ENCODE results near the gene HTN3. TPM values are rescaled to one million over a fixed set of nuclear protein-coding genes. Genes with fewer than 3 reads are reported as not detected.
"Not testable (repeated sequence)": the region's sequence is repeated elsewhere in the genome, so short reads cannot be mapped to it uniquely, and the experiment has no call there.

HTN3 gene
- not detected in 3 replicates for total RNA-seq (2021)
- not detected for Bru-seq, nascent RNA
- long read RNA-seq, experiment 1: 0 reads
- long read RNA-seq, experiment 2: 0 reads
- long read RNA-seq, experiment 3: 0 reads

DNA sequence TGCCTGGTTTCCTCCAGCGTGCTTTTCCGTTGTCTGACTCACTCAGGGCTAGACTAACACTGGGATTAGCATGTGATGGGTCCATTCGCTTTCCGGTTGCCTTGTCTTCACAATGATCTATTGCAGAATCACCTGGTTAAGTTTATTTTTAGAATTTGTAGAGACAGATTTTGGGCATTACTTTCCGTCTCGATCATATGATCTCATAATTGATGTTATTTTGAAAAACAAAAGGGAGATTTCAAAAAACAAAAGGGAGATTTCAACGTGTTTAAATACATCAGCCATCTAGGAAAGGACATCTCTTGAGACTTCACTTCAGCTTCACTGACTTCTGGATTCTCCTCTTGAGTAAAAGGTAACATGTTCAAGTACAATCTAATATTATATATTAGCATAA is at the start of gene HTN3:
Gene HTN3, plus strand, starts transcription at position 301 of the 400 bp plus-strand sequence. CDS start 2,282 bp downstream, outside the sequence.
- ATAC-seq; H3K27me3 Mint-ChIP-seq (ENCODE audit: low read depth); H3K36me3 Mint-ChIP-seq; H3K4me3 Mint-ChIP-seq; CTCF ChIA-PET; H3K9me3 Mint-ChIP-seq; H3K27ac Mint-ChIP-seq; H3K4me1 Mint-ChIP-seq; POLR2A ChIA-PET; DNase-seq (ENCODE audit: low spot score): not testable (repeated sequence)

DNA sequence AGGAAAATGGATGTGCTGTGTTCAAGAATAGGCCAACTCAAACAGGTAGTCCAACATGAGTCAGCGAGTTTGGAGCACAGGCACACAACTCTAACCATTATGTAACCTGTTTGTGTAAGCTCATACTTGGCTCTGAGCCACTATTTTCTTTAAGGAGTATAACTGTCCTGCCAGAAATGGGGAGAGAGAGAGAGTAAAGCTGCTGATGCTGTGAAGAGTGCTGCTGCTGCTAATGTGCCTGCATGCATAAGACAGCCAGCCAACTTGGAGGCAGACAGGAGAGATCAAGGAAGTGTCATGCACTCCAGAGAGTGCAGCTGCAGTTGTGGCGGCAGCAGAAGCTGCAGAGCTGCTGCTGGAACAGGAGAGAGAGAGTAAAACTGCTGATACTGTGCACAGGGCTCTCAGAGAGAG is 44.2 kb upstream of the HTN3 start:
- H3K27me3 Mint-ChIP-seq (ENCODE audit: low read depth): no peaks in the 10 kb centered on the region
- DNase-seq (ENCODE audit: low spot score): no peak
- peaks cover 6% of the 10 kb centered on the region; the same call in 1 of the 2 replicates for H3K4me1 Mint-ChIP-seq
- no peak overlapping the region for H3K4me3 Mint-ChIP-seq
- ChIA-PET CTCF (interaction anchor here (0.5 kb wide), 1 partner anchor 198 kb away, joined by 3 read pairs; no protein-coding TSS in a partner anchor), POLR2A (no interaction called here)
- no peak overlapping the region; the same call in 1 of the 2 replicates for H3K27ac Mint-ChIP-seq
- TF ChIP-seq SMAD3 (CRISPR knock-in tag; IDR thresholded peaks at IDR 0.05; ENCODE audit: borderline replicate concordance): no peak
- TF ChIP-seq TCF7 (CRISPR knock-in tag; IDR thresholded peaks at IDR 0.05; ENCODE audit: low read depth): no peak
- TF ChIP-seq, protein P1, sequence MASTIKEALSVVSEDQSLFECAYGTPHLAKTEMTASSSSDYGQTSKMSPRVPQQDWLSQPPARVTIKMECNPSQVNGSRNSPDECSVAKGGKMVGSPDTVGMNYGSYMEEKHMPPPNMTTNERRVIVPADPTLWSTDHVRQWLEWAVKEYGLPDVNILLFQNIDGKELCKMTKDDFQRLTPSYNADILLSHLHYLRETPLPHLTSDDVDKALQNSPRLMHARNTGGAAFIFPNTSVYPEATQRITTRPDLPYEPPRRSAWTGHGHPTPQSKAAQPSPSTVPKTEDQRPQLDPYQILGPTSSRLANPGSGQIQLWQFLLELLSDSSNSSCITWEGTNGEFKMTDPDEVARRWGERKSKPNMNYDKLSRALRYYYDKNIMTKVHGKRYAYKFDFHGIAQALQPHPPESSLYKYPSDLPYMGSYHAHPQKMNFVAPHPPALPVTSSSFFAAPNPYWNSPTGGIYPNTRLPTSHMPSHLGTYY (CRISPR knock-in tag; IDR thresholded peaks at IDR 0.05): no peak
- TF ChIP-seq, protein P2, sequence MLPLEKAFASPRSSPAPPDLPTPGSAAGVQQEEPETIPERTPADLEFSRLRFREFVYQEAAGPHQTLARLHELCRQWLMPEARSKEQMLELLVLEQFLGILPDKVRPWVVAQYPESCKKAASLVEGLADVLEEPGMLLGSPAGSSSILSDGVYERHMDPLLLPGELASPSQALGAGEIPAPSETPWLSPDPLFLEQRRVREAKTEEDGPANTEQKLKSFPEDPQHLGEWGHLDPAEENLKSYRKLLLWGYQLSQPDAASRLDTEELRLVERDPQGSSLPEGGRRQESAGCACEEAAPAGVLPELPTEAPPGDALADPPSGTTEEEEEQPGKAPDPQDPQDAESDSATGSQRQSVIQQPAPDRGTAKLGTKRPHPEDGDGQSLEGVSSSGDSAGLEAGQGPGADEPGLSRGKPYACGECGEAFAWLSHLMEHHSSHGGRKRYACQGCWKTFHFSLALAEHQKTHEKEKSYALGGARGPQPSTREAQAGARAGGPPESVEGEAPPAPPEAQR (CRISPR knock-in tag; IDR thresholded peaks at IDR 0.05): no peak
- no peak for TF ChIP-seq RORB (CRISPR knock-in tag; IDR thresholded peaks at IDR 0.05)
- TF ChIP-seq, protein P3, sequence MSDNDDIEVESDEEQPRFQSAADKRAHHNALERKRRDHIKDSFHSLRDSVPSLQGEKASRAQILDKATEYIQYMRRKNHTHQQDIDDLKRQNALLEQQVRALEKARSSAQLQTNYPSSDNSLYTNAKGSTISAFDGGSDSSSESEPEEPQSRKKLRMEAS (CRISPR knock-in tag; IDR thresholded peaks at IDR 0.05): no peak
- TF ChIP-seq, protein P4, sequence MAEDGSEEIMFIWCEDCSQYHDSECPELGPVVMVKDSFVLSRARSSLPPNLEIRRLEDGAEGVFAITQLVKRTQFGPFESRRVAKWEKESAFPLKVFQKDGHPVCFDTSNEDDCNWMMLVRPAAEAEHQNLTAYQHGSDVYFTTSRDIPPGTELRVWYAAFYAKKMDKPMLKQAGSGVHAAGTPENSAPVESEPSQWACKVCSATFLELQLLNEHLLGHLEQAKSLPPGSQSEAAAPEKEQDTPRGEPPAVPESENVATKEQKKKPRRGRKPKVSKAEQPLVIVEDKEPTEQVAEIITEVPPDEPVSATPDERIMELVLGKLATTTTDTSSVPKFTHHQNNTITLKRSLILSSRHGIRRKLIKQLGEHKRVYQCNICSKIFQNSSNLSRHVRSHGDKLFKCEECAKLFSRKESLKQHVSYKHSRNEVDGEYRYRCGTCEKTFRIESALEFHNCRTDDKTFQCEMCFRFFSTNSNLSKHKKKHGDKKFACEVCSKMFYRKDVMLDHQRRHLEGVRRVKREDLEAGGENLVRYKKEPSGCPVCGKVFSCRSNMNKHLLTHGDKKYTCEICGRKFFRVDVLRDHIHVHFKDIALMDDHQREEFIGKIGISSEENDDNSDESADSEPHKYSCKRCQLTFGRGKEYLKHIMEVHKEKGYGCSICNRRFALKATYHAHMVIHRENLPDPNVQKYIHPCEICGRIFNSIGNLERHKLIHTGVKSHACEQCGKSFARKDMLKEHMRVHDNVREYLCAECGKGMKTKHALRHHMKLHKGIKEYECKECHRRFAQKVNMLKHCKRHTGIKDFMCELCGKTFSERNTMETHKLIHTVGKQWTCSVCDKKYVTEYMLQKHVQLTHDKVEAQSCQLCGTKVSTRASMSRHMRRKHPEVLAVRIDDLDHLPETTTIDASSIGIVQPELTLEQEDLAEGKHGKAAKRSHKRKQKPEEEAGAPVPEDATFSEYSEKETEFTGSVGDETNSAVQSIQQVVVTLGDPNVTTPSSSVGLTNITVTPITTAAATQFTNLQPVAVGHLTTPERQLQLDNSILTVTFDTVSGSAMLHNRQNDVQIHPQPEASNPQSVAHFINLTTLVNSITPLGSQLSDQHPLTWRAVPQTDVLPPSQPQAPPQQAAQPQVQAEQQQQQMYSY (CRISPR knock-in tag; IDR thresholded peaks at IDR 0.05): no peak
- TF ChIP-seq SMAD4 (CRISPR knock-in tag; IDR thresholded peaks at IDR 0.05): no peak
- TF ChIP-seq, protein P5, sequence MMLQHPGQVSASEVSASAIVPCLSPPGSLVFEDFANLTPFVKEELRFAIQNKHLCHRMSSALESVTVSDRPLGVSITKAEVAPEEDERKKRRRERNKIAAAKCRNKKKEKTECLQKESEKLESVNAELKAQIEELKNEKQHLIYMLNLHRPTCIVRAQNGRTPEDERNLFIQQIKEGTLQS (CRISPR knock-in tag; conservative IDR thresholded peaks at IDR 0.05): no peak
- TF ChIP-seq NR3C1 (CRISPR knock-in tag; conservative IDR thresholded peaks at IDR 0.05; ENCODE audit: low read depth): no peak
- no peak for TF ChIP-seq FOXP1 (CRISPR knock-in tag; IDR thresholded peaks at IDR 0.05; ENCODE audit: borderline replicate concordance)
- TF ChIP-seq CREM (CRISPR knock-in tag; IDR thresholded peaks at IDR 0.05): no peak
- TF ChIP-seq ZNF219 (CRISPR knock-in tag; IDR thresholded peaks at IDR 0.05; ENCODE audit: borderline replicate concordance): no peak
- no peak for TF ChIP-seq MXD4 (CRISPR knock-in tag; IDR thresholded peaks at IDR 0.05; ENCODE audit: borderline replicate concordance)
- TF ChIP-seq ZNF396 (CRISPR knock-in tag; IDR thresholded peaks at IDR 0.05; ENCODE audit: borderline replicate concordance): no peak
- peak; percentile 69 for ATAC-seq
- no peaks in the 10 kb centered on the region for H3K9me3 Mint-ChIP-seq
- H3K36me3 Mint-ChIP-seq: no peaks in the 10 kb centered on the region

DNA sequence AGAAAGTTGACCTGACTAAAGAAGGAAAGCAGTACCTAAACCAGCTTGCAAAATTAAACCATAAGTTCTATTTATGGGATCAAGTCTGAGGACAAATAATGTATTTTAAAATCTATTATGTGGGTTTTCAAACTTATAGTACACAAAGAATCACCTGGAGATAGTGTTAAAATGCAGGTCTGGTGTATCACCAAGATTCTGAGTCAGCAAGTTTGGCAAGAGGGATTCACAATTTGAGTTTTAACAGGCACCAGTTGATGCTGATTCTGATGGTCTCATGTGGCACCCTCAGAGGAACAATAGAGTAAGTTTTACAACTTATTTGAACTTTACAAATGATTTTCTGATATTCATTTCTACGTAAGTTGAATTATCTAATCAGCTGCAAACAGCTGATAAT is 41.6 kb upstream of the HTN3 start:
- Mint-ChIP-seq H3K36me3 (no peaks in the 10 kb centered on the region), H3K4me3 (no peak overlapping the region), H3K27me3 (ENCODE audit: low read depth) (no peaks in the 10 kb centered on the region), H3K9me3 (no peaks in the 10 kb centered on the region), H3K27ac (no peak overlapping the region), H3K4me1 (peaks cover 6% of the 10 kb centered on the region; the same call in 1 of the 2 replicates)
- ChIA-PET POLR2A (no interaction called here), CTCF (no interaction called here)
- DNase-seq (ENCODE audit: low spot score) (no peak), ATAC-seq (no peak)
- TF ChIP-seq, protein P6, sequence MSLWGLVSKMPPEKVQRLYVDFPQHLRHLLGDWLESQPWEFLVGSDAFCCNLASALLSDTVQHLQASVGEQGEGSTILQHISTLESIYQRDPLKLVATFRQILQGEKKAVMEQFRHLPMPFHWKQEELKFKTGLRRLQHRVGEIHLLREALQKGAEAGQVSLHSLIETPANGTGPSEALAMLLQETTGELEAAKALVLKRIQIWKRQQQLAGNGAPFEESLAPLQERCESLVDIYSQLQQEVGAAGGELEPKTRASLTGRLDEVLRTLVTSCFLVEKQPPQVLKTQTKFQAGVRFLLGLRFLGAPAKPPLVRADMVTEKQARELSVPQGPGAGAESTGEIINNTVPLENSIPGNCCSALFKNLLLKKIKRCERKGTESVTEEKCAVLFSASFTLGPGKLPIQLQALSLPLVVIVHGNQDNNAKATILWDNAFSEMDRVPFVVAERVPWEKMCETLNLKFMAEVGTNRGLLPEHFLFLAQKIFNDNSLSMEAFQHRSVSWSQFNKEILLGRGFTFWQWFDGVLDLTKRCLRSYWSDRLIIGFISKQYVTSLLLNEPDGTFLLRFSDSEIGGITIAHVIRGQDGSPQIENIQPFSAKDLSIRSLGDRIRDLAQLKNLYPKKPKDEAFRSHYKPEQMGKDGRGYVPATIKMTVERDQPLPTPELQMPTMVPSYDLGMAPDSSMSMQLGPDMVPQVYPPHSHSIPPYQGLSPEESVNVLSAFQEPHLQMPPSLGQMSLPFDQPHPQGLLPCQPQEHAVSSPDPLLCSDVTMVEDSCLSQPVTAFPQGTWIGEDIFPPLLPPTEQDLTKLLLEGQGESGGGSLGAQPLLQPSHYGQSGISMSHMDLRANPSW (CRISPR knock-in tag; conservative IDR thresholded peaks at IDR 0.05; ENCODE audit: low read depth): no peak
- TF ChIP-seq, protein P7, sequence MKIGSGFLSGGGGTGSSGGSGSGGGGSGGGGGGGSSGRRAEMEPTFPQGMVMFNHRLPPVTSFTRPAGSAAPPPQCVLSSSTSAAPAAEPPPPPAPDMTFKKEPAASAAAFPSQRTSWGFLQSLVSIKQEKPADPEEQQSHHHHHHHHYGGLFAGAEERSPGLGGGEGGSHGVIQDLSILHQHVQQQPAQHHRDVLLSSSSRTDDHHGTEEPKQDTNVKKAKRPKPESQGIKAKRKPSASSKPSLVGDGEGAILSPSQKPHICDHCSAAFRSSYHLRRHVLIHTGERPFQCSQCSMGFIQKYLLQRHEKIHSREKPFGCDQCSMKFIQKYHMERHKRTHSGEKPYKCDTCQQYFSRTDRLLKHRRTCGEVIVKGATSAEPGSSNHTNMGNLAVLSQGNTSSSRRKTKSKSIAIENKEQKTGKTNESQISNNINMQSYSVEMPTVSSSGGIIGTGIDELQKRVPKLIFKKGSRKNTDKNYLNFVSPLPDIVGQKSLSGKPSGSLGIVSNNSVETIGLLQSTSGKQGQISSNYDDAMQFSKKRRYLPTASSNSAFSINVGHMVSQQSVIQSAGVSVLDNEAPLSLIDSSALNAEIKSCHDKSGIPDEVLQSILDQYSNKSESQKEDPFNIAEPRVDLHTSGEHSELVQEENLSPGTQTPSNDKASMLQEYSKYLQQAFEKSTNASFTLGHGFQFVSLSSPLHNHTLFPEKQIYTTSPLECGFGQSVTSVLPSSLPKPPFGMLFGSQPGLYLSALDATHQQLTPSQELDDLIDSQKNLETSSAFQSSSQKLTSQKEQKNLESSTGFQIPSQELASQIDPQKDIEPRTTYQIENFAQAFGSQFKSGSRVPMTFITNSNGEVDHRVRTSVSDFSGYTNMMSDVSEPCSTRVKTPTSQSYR (CRISPR knock-in tag; IDR thresholded peaks at IDR 0.05): no peak
- TF ChIP-seq, protein P8, sequence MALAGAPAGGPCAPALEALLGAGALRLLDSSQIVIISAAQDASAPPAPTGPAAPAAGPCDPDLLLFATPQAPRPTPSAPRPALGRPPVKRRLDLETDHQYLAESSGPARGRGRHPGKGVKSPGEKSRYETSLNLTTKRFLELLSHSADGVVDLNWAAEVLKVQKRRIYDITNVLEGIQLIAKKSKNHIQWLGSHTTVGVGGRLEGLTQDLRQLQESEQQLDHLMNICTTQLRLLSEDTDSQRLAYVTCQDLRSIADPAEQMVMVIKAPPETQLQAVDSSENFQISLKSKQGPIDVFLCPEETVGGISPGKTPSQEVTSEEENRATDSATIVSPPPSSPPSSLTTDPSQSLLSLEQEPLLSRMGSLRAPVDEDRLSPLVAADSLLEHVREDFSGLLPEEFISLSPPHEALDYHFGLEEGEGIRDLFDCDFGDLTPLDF (CRISPR knock-in tag; IDR thresholded peaks at IDR 0.05): no peak

Data from WTC11 (cell line).